ENCODE results near the gene SH2D4B.

Gene SH2D4B

GRCh38 chr10:80691441-80691840, 153.7 kb downstream of the SH2D4B start:
- no peak for DNase-seq (ENCODE audit: low read depth)

GRCh38 chr10:80693565-80693964, 155.9 kb downstream of the SH2D4B start:
- DNase-seq (ENCODE audit: low read depth): no peak

- DNase-seq (ENCODE audit: low read depth): no peak
Measured at GRCh38 chr10:80694930-80695329, 157.2 kb downstream of the SH2D4B start.

Measured in GM04504 (cell line).